GM12873 (cell line): ENCODE measurements around the gene HLF.

Experiments used
- CTCF ChIP-seq: IDR thresholded peaks from 2 replicates; pipeline ENCODE4 v1.5.1; 2012; ENCODE audit warnings: low read depth, mild to moderate bottlenecking, moderate library complexity, low read length, control low read depth; ENCODE audit not compliant: insufficient read depth; ENCODE audit errors: missing control alignments

HLF gene

GRCh38 chr17:55275894-55276804 is 11.4 kb downstream of the HLF start:
- no peak for TF ChIP-seq CTCF

GRCh38 chr17:55278173-55278961 is 13.6 kb downstream of the HLF start:
- no peak for TF ChIP-seq CTCF

GRCh38 chr17:55279203-55279602 is 14.4 kb downstream of the HLF start:
- TF ChIP-seq CTCF, result no peak

GRCh38 chr17:55279788-55280187 is 15.0 kb downstream of the HLF start:
- no peak for TF ChIP-seq CTCF

GRCh38 chr17:55280212-55280611 is 15.5 kb downstream of the HLF start:
- no peak for TF ChIP-seq CTCF

- TF ChIP-seq CTCF, result no peak
Measured at GRCh38 chr17:55281649-55282378, 17.1 kb downstream of the HLF start.

- no peak for TF ChIP-seq CTCF
Measured at GRCh38 chr17:55282379-55282702, 17.6 kb downstream of the HLF start.
